Measurements from ENCODE around the gene C5orf63.
"Not testable (repeated sequence)": the region's sequence is repeated elsewhere in the genome, so short reads cannot be mapped to it uniquely, and the experiment has no call there.

The C5orf63 gene

GRCh38 chr5:127005282-127005681 is 68.0 kb downstream of the C5orf63 start:
- not testable (repeated sequence) for DNase-seq

GRCh38 chr5:127004721-127005120 is 68.6 kb downstream of the C5orf63 start:
- no peak for DNase-seq

GRCh38 chr5:127003798-127004495 is 69.4 kb downstream of the C5orf63 start:
- no peak for DNase-seq

DNA sequence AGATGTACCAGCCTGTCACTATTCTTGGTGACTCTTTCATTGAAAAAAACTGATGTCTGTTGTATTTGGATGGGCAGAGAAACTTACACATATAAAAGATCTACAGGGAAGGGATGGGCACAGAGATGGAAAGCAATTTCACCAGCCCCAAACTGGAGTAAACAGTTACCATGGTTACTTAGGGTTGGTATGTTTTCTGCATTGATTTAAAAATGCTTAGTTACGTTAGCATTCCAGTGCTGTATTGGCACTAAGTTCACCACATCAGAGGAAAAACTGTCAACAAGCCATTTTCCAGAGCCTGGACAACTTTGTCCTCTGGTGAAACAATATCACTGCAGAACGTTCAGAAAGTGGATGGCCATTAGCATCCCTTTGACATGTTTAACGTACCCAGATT is 70.9 kb downstream of the C5orf63 start:
- no peak for DNase-seq

- no peak for DNase-seq
These were observed 71.5 kb downstream of the C5orf63 start for GRCh38 chr5:127001621-127002296.

All from OCI-M1 (cell line).